Measurements from ENCODE around the gene IFNGR1.
"Not testable (repeated sequence)": the region's sequence is repeated elsewhere in the genome, so short reads cannot be mapped to it uniquely, and the experiment has no call there.

The IFNGR1 gene

GRCh38 chr6:137235686-137236085, 16.5 kb upstream of the IFNGR1 start:
- DNase-seq = no peak

GRCh38 chr6:137233911-137234863, 15.0 kb upstream of the IFNGR1 start:
- DNase-seq = no peak

GRCh38 chr6:137231895-137232294, 12.7 kb upstream of the IFNGR1 start:
- DNase-seq = no peak

- DNase-seq = no peak
Observed at GRCh38 chr6:137230956-137231555, 11.9 kb upstream of the IFNGR1 start.

GRCh38 chr6:137230547-137230946, 11.4 kb upstream of the IFNGR1 start:
- no peak for DNase-seq

- DNase-seq = no peak
Observed at GRCh38 chr6:137229075-137229759, 10.0 kb upstream of the IFNGR1 start.

GRCh38 chr6:137227871-137228302, 8.7 kb upstream of the IFNGR1 start:
- DNase-seq = no peak

GRCh38 chr6:137226697-137227096, 7.5 kb upstream of the IFNGR1 start:
- DNase-seq = no peak

- DNase-seq = no peak
Observed at GRCh38 chr6:137224799-137225198, 5.6 kb upstream of the IFNGR1 start.

- DNase-seq = no peak
Observed at GRCh38 chr6:137223370-137224131, 4.4 kb upstream of the IFNGR1 start.

GRCh38 chr6:137222381-137222780, 3.2 kb upstream of the IFNGR1 start:
- DNase-seq = no peak

- DNase-seq = no peak
Observed at GRCh38 chr6:137219664-137220252, 573 bp upstream of the IFNGR1 start.

GRCh38 chr6:137218473-137218916, 690 bp downstream of the IFNGR1 start:
- DNase-seq = no peak

GRCh38 chr6:137217801-137218472, 1.2 kb downstream of the IFNGR1 start:
- DNase-seq = no peak

- DNase-seq = no peak
Observed at GRCh38 chr6:137216875-137217553, 2.2 kb downstream of the IFNGR1 start.

- no peak for DNase-seq
Observed at GRCh38 chr6:137216106-137216505, 3.1 kb downstream of the IFNGR1 start.

GRCh38 chr6:137215630-137216029, 3.6 kb downstream of the IFNGR1 start:
- DNase-seq = not testable (repeated sequence)

- no peak for DNase-seq
Observed at GRCh38 chr6:137214931-137215330, 4.3 kb downstream of the IFNGR1 start.

- DNase-seq = no peak
Observed at GRCh38 chr6:137213813-137214212, 5.4 kb downstream of the IFNGR1 start.

GRCh38 chr6:137213331-137213740, 5.8 kb downstream of the IFNGR1 start:
- no peak for DNase-seq

GRCh38 chr6:137211910-137212309, 7.3 kb downstream of the IFNGR1 start:
- DNase-seq = no peak
